HepG2 (cell line): ENCODE results near the gene HECA. TPM values are rescaled to one million over a fixed set of nuclear protein-coding genes. Genes with fewer than 3 reads are reported as not detected.

Experiments
- AGO2 ChIP-seq: fragments of 200-400 bp; formaldehyde crosslinking; optimal IDR thresholded peaks from 2 replicates; pipeline ENCODE3; 2017; ENCODE audit warnings: mild to moderate bottlenecking, low read depth, low read length, moderate library complexity
- ARNTL ChIP-seq: sonication (generic); formaldehyde crosslinking; IDR thresholded peaks from 2 replicates; pipeline ENCODE4 v1.4.0; 2020; ENCODE audit warnings: mild to moderate bottlenecking, missing genetic modification reagents
- KAT2B ChIP-seq: fragments of 150-350 bp; IDR thresholded peaks from 2 replicates; pipeline ENCODE4 v1.6.1; 2014; ENCODE audit warnings: low read depth, low read length, borderline replicate concordance
- KMT2A ChIP-seq: sonication (generic); formaldehyde crosslinking; IDR thresholded peaks from 2 replicates; pipeline ENCODE4 v1.4.0; 2020; ENCODE audit warnings: missing genetic modification reagents
- MIER3 ChIP-seq: IDR thresholded peaks from 2 replicates; pipeline ENCODE4 v1.6.1; 2016; ENCODE audit warnings: missing compliant biosample characterization, borderline replicate concordance
- MTA3 ChIP-seq: sonication (generic); formaldehyde crosslinking; IDR thresholded peaks from 2 replicates; pipeline ENCODE4 v1.4.0; 2020; ENCODE audit warnings: missing genetic modification reagents
- NCOA5 ChIP-seq: sonication (generic); formaldehyde crosslinking; IDR thresholded peaks from 2 replicates; pipeline ENCODE4 v1.4.0; 2020; ENCODE audit warnings: missing genetic modification reagents
- POGZ ChIP-seq: sonication (generic); formaldehyde crosslinking; IDR thresholded peaks from 2 replicates; pipeline ENCODE4 v1.4.0; 2020; ENCODE audit warnings: mild to moderate bottlenecking, missing genetic modification reagents
- RFXANK ChIP-seq: IDR thresholded peaks from 2 replicates; pipeline ENCODE4 v1.6.1; 2016
- ZFP36L1 ChIP-seq: sonication (generic); formaldehyde crosslinking; IDR thresholded peaks from 2 replicates; pipeline ENCODE4 v1.8.0; 2022; ENCODE audit warnings: mild to moderate bottlenecking, missing genetic modification reagents, moderate library complexity
- ZFYVE20 ChIP-seq: sonication (generic); formaldehyde crosslinking; IDR thresholded peaks from 2 replicates; pipeline ENCODE4 v1.8.0; 2023; ENCODE audit warnings: low read depth, mild to moderate bottlenecking, moderate library complexity, missing genetic modification reagents, borderline replicate concordance
- ZNF17 ChIP-seq: sonication (generic); formaldehyde crosslinking; IDR thresholded peaks from 2 replicates; pipeline ENCODE4 v1.5.0; 2020; ENCODE audit warnings: mild to moderate bottlenecking, missing genetic modification reagents
- ZNF34 ChIP-seq: sonication (generic); formaldehyde crosslinking; IDR thresholded peaks from 2 replicates; pipeline ENCODE4 v1.4.0; 2020; ENCODE audit warnings: mild to moderate bottlenecking, missing genetic modification reagents, borderline replicate concordance
- ZNF468 ChIP-seq: sonication (generic); formaldehyde crosslinking; IDR thresholded peaks from 2 replicates; pipeline ENCODE4 v1.8.0; 2022; ENCODE audit warnings: mild to moderate bottlenecking, moderate library complexity, missing genetic modification reagents
- ZNF670 ChIP-seq: sonication (generic); formaldehyde crosslinking; IDR thresholded peaks from 2 replicates; pipeline ENCODE4 v1.8.0; 2022; ENCODE audit warnings: mild to moderate bottlenecking, missing genetic modification reagents, borderline replicate concordance
- polyA plus RNA-seq, 8 experiments: library from polyadenylated mRNA; depleted of rRNA in 3 of 8; stranded (reverse) in 7 of 8; unstranded in 1 of 8; fragments of >200 nt; fragmentation: Illumina TruSeq in 4 of 8; extraction: Trizol in 4 of 8; gene quantifications; 2 replicates each; pipeline versions ENCODE4 v1.2.1 to v1.2.3, GENCODE V29; 2011 to 2016; ENCODE audit warnings: low read depth in 4 of 8, missing spikeins in 1 of 8, mixed read lengths in 1 of 8; ENCODE audit not compliant: insufficient read depth in 1 of 8
- total RNA-seq, 5 experiments: library from RNA; depleted of rRNA; stranded (reverse); fragments of >200 nt; fragmentation: Illumina TruSeq; extraction: Trizol; gene quantifications; 2 replicates each; pipeline ENCODE4 v1.2.3, GENCODE V29; 2016; ENCODE audit warnings: low read depth in 1 of 5
- TF ChIP-seq, protein P1 (sequence below): sonication (generic); formaldehyde crosslinking; IDR thresholded peaks from 2 replicates; pipeline ENCODE4 v1.5.0; 2020; ENCODE audit warnings: mild to moderate bottlenecking, missing genetic modification reagents, borderline replicate concordance
- TF ChIP-seq, protein P2 (sequence below): sonication (generic); formaldehyde crosslinking; IDR thresholded peaks from 2 replicates; pipeline ENCODE4 v1.9.0; 2021; ENCODE audit warnings: missing genetic modification reagents, mild to moderate bottlenecking, borderline replicate concordance
- TF ChIP-seq, protein P3 (sequence below): sonication (generic); formaldehyde crosslinking; IDR thresholded peaks from 2 replicates; pipeline ENCODE4 v1.8.1; 2023; ENCODE audit warnings: missing genetic modification reagents, inconsistent platforms, borderline replicate concordance
- TF ChIP-seq, protein P4 (sequence below): sonication (generic); formaldehyde crosslinking; IDR thresholded peaks from 2 replicates; pipeline ENCODE4 v1.5.1; 2020; ENCODE audit warnings: missing genetic modification reagents, mild to moderate bottlenecking, borderline replicate concordance
- TF ChIP-seq, protein P5 (sequence below): sonication (generic); formaldehyde crosslinking; IDR thresholded peaks from 2 replicates; pipeline ENCODE4 v1.8.0; 2022; ENCODE audit warnings: mild to moderate bottlenecking, missing genetic modification reagents, moderate library complexity

Gene HECA
- total and polyA plus RNA-seq, 2 of the 13 experiments (the other 11 are each of a cell fraction or from before 2014, with no cell fraction given), result 0.18 to 0.49 TPM

DNA sequence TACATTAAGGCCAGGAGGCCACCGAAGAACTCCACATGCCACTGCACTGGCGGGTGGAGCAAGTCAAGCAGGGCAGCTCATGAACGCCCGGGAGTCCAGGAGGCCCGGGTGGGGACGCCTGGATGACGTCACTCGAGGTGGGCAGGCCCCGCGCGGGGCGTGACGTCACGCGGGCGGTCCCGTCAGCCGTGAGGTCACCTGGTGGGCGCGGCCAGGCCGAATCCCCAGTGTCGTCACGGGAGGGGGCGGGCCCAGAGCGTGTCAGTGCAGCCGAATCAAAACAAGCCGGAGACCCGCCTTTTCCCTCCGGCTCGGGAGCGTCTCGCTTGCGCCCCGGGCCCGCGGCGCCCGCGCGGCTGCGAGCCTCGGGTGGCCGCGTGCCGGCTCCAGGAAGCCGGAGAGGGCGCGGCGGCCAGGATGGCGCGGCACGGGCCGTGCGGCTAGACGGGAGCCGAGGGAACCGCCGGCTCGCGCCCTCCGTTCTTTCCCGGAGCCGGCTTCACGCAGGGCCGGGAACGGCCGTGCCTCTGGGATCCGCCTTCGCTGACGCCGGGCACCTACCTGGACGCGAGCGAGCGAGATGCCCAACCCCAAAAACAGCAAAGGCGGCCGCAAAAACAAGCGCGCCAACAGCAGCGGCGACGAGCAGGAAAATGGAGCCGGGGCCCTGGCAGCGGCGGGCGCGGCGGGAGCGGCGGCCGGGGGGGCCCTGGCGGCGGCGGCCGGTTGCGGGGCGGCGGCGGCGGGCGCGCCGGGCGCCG lies at the start of gene HECA (continued):
- TF ChIP-seq, protein P1, sequence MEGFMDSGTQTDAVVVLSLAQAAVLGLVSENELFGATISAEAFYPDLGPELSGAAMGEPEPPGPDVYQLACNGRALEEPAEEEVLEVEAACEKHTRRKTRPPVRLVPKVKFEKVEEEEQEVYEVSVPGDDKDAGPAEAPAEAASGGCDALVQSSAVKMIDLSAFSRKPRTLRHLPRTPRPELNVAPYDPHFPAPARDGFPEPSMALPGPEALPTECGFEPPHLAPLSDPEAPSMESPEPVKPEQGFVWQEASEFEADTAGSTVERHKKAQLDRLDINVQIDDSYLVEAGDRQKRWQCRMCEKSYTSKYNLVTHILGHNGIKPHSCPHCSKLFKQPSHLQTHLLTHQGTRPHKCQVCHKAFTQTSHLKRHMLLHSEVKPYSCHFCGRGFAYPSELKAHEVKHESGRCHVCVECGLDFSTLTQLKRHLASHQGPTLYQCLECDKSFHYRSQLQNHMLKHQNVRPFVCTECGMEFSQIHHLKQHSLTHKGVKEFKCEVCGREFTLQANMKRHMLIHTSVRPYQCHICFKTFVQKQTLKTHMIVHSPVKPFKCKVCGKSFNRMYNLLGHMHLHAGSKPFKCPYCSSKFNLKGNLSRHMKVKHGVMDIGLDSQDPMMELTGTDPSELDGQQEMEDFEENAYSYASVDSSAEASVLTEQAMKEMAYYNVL, result no peak
- TF ChIP-seq, protein P2, sequence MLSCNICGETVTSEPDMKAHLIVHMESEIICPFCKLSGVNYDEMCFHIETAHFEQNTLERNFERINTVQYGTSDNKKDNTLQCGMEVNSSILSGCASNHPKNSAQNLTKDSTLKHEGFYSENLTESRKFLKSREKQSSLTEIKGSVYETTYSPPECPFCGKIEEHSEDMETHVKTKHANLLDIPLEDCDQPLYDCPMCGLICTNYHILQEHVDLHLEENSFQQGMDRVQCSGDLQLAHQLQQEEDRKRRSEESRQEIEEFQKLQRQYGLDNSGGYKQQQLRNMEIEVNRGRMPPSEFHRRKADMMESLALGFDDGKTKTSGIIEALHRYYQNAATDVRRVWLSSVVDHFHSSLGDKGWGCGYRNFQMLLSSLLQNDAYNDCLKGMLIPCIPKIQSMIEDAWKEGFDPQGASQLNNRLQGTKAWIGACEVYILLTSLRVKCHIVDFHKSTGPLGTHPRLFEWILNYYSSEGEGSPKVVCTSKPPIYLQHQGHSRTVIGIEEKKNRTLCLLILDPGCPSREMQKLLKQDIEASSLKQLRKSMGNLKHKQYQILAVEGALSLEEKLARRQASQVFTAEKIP (CRISPR knock-in tag), result no peak
- TF ChIP-seq ZNF468 (CRISPR knock-in tag), result no peak
- no peak for TF ChIP-seq KMT2A (CRISPR knock-in tag)
- no peak for TF ChIP-seq KAT2B
- TF ChIP-seq RFXANK (CRISPR knock-in tag), result no peak
- no peak for TF ChIP-seq NCOA5 (CRISPR knock-in tag)
- TF ChIP-seq, protein P3, sequence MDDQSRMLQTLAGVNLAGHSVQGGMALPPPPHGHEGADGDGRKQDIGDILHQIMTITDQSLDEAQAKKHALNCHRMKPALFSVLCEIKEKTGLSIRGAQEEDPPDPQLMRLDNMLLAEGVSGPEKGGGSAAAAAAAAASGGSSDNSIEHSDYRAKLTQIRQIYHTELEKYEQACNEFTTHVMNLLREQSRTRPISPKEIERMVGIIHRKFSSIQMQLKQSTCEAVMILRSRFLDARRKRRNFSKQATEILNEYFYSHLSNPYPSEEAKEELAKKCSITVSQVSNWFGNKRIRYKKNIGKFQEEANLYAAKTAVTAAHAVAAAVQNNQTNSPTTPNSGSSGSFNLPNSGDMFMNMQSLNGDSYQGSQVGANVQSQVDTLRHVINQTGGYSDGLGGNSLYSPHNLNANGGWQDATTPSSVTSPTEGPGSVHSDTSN, result no peak
- TF ChIP-seq, protein P4, sequence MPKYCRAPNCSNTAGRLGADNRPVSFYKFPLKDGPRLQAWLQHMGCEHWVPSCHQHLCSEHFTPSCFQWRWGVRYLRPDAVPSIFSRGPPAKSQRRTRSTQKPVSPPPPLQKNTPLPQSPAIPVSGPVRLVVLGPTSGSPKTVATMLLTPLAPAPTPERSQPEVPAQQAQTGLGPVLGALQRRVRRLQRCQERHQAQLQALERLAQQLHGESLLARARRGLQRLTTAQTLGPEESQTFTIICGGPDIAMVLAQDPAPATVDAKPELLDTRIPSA (CRISPR knock-in tag), result no peak
- 0 out of 2 replicates have a peak, but pooled peaks have one; percentile 34 for TF ChIP-seq ZFP36L1 (CRISPR knock-in tag)
- TF ChIP-seq ZFYVE20 (CRISPR knock-in tag), result no peak
- no peak for TF ChIP-seq MTA3 (CRISPR knock-in tag)
- TF ChIP-seq, protein P5, sequence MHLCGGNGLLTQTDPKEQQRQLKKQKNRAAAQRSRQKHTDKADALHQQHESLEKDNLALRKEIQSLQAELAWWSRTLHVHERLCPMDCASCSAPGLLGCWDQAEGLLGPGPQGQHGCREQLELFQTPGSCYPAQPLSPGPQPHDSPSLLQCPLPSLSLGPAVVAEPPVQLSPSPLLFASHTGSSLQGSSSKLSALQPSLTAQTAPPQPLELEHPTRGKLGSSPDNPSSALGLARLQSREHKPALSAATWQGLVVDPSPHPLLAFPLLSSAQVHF (CRISPR knock-in tag), result no peak
- no peak for TF ChIP-seq ZNF17
- TF ChIP-seq AGO2, result no peak
- no peak for TF ChIP-seq ARNTL
- TF ChIP-seq ZNF670 (CRISPR knock-in tag), result no peak
- TF ChIP-seq POGZ (CRISPR knock-in tag), result peak; percentile 89
- no peak for TF ChIP-seq MIER3 (CRISPR knock-in tag)
- TF ChIP-seq ZNF34 (CRISPR knock-in tag), result no peak
